C4-2B (cell line): ENCODE results near the gene LATS2.
"Not testable (repeated sequence)": the region's sequence is repeated elsewhere in the genome, so short reads cannot be mapped to it uniquely, and the experiment has no call there.

ENCODE experiments used
- H3K27ac ChIP-seq: fragments of 450-650 bp; 2 replicates; pipeline ENCODE4 v1.5.1; 2017
- CTCF ChIP-seq: fragments of 450-650 bp; conservative IDR thresholded peaks from 2 replicates; pipeline ENCODE4 v1.5.1; 2017; ENCODE audit warnings: mild to moderate bottlenecking
- ZFX ChIP-seq: fragments of 450-650 bp; IDR thresholded peaks from 2 replicates; pipeline ENCODE4 v1.6.1; 2017

LATS2 gene

GRCh38 chr13:21051675-21052074 is 9.7 kb downstream of the LATS2 start:
- TF ChIP-seq ZFX = no peak
- no peak for TF ChIP-seq CTCF
- no peak overlapping the region for H3K27ac ChIP-seq

GRCh38 chr13:21050288-21051197 is 10.8 kb downstream of the LATS2 start:
- TF ChIP-seq ZFX = no peak
- TF ChIP-seq CTCF = no peak
- H3K27ac ChIP-seq = no peak overlapping the region

GRCh38 chr13:21049731-21050130 is 11.7 kb downstream of the LATS2 start:
- not testable (repeated sequence) for H3K27ac ChIP-seq

GRCh38 chr13:21048901-21049698 is 12.3 kb downstream of the LATS2 start:
- no peak overlapping the region for H3K27ac ChIP-seq

GRCh38 chr13:21047591-21048282 is 13.6 kb downstream of the LATS2 start:
- no peak overlapping the region for H3K27ac ChIP-seq
- TF ChIP-seq ZFX = no peak
- TF ChIP-seq CTCF = no peak

More at GRCh38 chr13:21048901-21049698, 12.3 kb downstream of the LATS2 start:
- TF ChIP-seq ZFX (no peak), CTCF (no peak)

- H3K27ac ChIP-seq = no peak overlapping the region
- TF ChIP-seq CTCF (no peak), ZFX (no peak)
Observed at GRCh38 chr13:21047087-21047486, 14.3 kb downstream of the LATS2 start.

GRCh38 chr13:21046203-21046602 is 15.2 kb downstream of the LATS2 start:
- no peak overlapping the region for H3K27ac ChIP-seq
- TF ChIP-seq CTCF = no peak
- TF ChIP-seq ZFX = no peak
